Measurements from ENCODE around the gene THOC7. TPM values are rescaled to one million over a fixed set of nuclear protein-coding genes. Genes with fewer than 3 reads are reported as not detected.

THOC7 gene
- total RNA-seq, 1 experiment from 2014 or later, result 67.3 TPM

GRCh38 chr3:63842127-63842526, 21.5 kb downstream of the THOC7 start:
- no peak for ATAC-seq

More at GRCh38 chr3:63842127-63842526, 21.5 kb downstream of the THOC7 start:
- CTCF ChIA-PET, result no interaction called here
- no peaks in the 10 kb centered on the region for H3K9me3 ChIP-seq (ENCODE audit: control insufficient read depth in 1 of 2, insufficient read depth in 1 of 2, low read depth in 1 of 2, low read length in 2 of 2)
- H2AFZ ChIP-seq (ENCODE audit: low read depth, low read length, poor library complexity, severe bottlenecking), result no peak overlapping the region
- TF ChIP-seq CEBPB (IDR thresholded peaks at IDR 0.05; ENCODE audit: low read depth), result no peak
- no peak for TF ChIP-seq MAX (IDR thresholded peaks at IDR 0.05)
- TF ChIP-seq TCF7L2 (IDR thresholded peaks at IDR 0.05; ENCODE audit: borderline replicate concordance, extremely low read depth, insufficient read depth, insufficient read length), result no peak
- no peak for TF ChIP-seq SRF (IDR thresholded peaks at IDR 0.05; ENCODE audit: low read depth)
- no peak for TF ChIP-seq REST (IDR thresholded peaks at IDR 0.05; ENCODE audit: low read depth)
- H3K4me2 ChIP-seq (ENCODE audit: low read length), result no peak overlapping the region
- intact Hi-C loops (cut with micrococcal nuclease), result no loop called here
- peaks cover 42% of the 10 kb centered on the region for H3K79me2 ChIP-seq (ENCODE audit: insufficient read depth, low read length)
- no peak for DNase-seq (ENCODE audit: low read depth, low spot score)
- H3K36me3 ChIP-seq (ENCODE audit: control insufficient read depth in 1 of 2, insufficient read depth in 2 of 2, low read length in 2 of 2), result no peaks in the 10 kb centered on the region
- RAD21 ChIA-PET (ENCODE audit: low non-redundant PET in 1 of 2, low total read pairs in 2 of 2, uncharacterized antibody in 2 of 2, unreplicated experiment in 2 of 2), result no interaction called here
- H3K27ac ChIP-seq (ENCODE audit: low read depth, low read length), result no peak overlapping the region
- H4K20me1 ChIP-seq (ENCODE audit: insufficient read depth), result no peaks in the 10 kb centered on the region
- no peaks in the 10 kb centered on the region for H3K4me1 ChIP-seq (ENCODE audit: control insufficient read depth in 1 of 2, insufficient read depth in 2 of 2, low read length in 2 of 2)
- H3K9me2 ChIP-seq (ENCODE audit: insufficient read depth), result no peaks in the 10 kb centered on the region
- H3K27me3 ChIP-seq (ENCODE audit: insufficient read depth, low read length), result no peaks in the 10 kb centered on the region
- H3K4me3 ChIP-seq (replicated peaks in 1 of 2; ENCODE audit: low read depth in 1 of 2, low read length in 2 of 2), result no peak overlapping the region
- POLR2A ChIA-PET, result no interaction called here
- no peak overlapping the region for H3K9ac ChIP-seq (ENCODE audit: low read length)
- no TSS peak for BruUV-seq (replicated peaks)

Measured in HCT116 (cell line).